GM08714 (cell line): ENCODE measurements around the gene ARMH3.

ENCODE experiments used
- H3K4me3 ChIP-seq: fragments of 200-500 bp; sonication (Bioruptor generic); 2 replicates; pipeline ENCODE4 v1.5.1; 2014; ENCODE audit warnings: mild to moderate bottlenecking, low read length, inconsistent platforms
- ZNF274 ChIP-seq: IDR thresholded peaks from 2 replicates; pipeline ENCODE4 v1.6.1; 2012; ENCODE audit warnings: mild to moderate bottlenecking, low read depth, low read length

Gene ARMH3

DNA sequence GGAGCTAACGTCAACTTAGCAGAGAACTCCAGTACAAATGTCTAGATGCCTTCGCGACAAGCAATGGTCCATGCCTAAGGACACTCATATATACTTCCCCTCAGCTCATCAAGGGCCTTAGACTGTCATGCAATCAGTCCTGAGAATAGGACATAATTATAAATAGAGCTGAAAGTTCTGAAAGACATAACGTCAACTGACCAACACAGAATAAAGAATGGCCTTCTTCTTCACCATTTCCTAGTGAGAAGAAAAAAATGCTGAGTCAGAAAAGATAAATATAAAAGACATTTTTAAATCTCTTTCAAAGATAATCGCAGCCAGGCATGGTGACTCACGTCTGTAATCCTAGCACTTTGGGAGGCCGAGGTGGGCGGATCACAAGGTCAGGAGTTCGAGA lies 83.2 kb downstream of the ARMH3 start:
- TF ChIP-seq ZNF274 = no peak
- peak overlapping the region; percentile 15; the same call in 1 of the 2 replicates for H3K4me3 ChIP-seq

DNA sequence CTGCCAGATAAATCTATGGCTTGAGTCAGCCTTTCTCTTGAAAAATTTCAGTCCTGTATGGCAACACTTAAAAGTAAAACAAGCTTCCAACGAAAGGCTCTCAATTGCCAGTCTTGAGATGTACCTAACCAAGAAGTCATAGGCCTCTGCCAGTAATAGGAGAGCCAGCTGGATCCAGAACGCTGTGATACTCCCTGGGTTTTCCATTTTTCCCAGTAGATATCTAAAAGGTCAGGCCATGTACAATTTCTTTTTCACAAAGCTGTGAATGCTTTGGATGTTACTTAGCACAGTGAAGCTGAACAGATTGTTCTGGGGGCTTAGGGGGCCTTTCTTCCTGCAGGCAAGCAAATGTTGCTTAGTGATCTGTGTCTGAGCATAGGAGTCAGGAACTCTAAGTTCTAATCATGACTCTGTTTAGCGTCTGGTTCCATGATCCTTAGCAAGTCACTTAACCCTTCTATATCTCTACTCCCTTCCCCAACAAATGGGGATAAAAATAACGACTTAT lies 86.5 kb downstream of the ARMH3 start:
- TF ChIP-seq ZNF274 = no peak
- H3K4me3 ChIP-seq = peak overlapping the region; percentile 58; the same call in 1 of the 2 replicates

- TF ChIP-seq ZNF274 = no peak
- no peak overlapping the region for H3K4me3 ChIP-seq
These were observed 87.0 kb downstream of the ARMH3 start for GRCh38 chr10:101968940-101969321.

- no peak overlapping the region for H3K4me3 ChIP-seq
- no peak for TF ChIP-seq ZNF274
These were observed 87.6 kb downstream of the ARMH3 start for GRCh38 chr10:101968286-101968939.

- TF ChIP-seq ZNF274 = no peak
- no peak overlapping the region for H3K4me3 ChIP-seq
These were observed 88.3 kb downstream of the ARMH3 start for GRCh38 chr10:101967713-101968112.

DNA sequence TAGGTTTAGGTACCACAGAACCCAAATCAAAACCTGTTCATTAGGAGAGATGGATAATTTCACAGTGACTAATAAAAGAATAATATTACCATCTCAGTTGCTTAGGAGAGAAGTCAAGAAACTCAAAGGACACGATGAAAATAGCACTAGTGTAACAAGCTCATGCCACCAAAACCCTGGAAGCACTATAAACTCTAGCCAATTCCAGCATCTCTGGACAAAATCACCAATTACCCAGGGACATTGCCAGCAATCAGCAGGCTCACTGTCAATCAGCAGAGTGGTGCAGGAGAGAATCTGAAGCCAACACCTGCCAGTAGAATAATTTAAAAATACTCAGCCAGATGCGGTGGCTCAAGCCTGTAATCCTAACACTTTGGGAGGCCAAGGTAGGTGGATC lies 88.9 kb downstream of the ARMH3 start:
- no peak for TF ChIP-seq ZNF274
- no peak overlapping the region for H3K4me3 ChIP-seq

DNA sequence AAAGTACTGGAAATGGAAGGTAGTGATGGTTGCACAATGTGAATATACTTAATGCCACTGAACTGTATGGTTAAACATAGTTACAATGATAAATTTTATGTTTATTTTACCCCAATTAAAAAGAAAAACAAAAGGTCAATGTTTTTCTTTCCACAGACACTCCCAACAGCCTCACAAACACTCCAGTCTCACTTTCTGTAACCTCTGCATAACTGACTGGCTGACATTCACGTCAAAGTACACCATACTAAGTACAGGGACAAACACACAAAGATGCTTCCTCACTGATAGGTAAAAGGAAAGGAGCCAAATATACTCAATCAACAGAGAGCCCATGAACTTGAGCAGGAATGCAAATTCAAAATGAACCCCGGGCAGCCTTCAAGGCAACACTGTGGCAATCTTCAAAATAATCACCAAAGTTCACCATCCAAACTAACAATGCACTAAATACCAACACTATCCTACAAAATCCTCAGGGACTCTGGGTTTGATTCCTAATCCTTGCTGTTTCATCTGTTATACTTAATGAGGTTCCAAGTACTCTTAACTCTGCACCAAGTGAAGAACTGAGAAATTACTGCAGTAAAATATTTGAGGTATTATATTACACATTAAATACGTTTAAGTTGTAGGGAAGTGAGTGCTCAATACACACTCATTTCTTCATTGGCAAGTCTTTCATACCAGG lies 90.8 kb downstream of the ARMH3 start:
- no peak overlapping the region for H3K4me3 ChIP-seq
- TF ChIP-seq ZNF274 = no peak

DNA sequence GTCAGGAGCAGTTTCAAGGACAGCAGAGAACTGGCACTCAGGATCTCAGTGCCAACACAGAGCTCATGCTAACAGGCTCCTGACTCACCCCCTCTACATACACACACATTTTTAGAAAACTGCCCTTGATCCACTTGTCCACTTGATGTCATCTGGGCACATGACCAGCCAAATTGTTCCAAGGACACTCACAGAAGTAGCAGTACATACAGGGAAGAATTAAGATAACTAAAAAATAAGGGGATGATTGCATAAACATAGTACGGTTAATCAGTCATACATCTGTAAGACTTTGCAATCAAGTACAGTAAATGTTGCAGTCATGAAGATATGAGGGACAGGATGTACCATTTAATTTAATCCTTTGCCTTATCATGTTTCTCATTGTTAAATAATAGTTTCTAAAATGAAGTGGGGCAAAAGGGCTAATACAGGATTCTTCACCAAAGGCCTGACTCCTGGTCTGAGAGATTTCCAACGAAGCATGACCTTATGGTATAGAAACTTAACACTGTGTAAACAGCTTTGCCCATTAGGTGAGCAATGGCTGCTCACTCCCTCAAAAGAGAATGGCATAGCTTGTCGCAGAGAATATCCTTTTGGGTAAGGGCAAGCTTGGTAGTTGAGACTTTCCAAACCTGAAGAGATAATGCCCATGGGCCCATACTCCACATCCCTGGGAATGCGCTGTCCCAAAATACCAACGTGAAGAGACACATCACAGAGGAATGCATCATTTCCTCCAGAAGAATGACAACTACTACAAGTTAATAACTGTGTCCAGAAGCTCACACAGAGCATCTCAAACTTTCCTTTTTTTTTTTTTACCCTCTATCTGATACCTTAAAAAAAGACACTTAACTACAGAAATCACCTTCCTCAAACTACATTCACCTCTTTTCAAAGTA lies 94.1 kb downstream of the ARMH3 start:
- TF ChIP-seq ZNF274 = no peak
- no peak overlapping the region for H3K4me3 ChIP-seq

DNA sequence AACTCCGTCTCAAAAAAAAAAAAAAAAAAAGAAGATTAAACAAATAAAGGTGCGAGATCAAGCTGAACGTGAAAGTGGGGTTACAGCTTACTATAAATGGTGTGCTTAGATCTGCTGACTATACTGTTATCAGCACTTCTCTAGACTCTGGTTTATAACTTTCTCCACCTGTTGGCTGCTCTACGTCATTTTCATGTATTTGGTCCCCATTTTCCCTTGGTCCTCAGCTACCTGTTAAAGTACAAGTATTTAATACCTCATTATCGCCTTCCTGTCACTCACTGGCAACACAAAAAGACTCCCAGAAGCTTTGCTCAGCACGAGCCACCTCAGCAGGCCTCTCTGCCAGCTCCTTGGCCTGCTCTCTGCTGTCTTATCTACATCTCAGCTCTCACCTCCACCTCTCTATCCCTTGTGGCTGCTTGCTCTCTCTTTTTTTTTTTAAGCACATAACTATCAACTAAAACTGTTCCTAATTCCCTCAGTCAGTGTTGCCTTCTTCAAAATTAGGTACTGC lies 95.0 kb downstream of the ARMH3 start:
- no peak overlapping the region for H3K4me3 ChIP-seq
- TF ChIP-seq ZNF274 = no peak

GRCh38 chr10:101959346-101959916 lies 96.5 kb downstream of the ARMH3 start:
- no peak for TF ChIP-seq ZNF274

GRCh38 chr10:101958691-101959090 lies 97.3 kb downstream of the ARMH3 start:
- TF ChIP-seq ZNF274 = no peak
- no peak overlapping the region for H3K4me3 ChIP-seq

More at GRCh38 chr10:101959346-101959916, 96.5 kb downstream of the ARMH3 start:
- H3K4me3 ChIP-seq = no peak overlapping the region

- no peak overlapping the region for H3K4me3 ChIP-seq
- TF ChIP-seq ZNF274 = no peak
These were observed 99.1 kb downstream of the ARMH3 start for GRCh38 chr10:101956898-101957297.

- H3K4me3 ChIP-seq = no peak overlapping the region
- no peak for TF ChIP-seq ZNF274
These were observed 99.9 kb downstream of the ARMH3 start for GRCh38 chr10:101956117-101956516.

GRCh38 chr10:101952191-101952590 lies 103.8 kb downstream of the ARMH3 start:
- no peak overlapping the region for H3K4me3 ChIP-seq
- TF ChIP-seq ZNF274 = no peak
